ENCODE measurements around the gene RSPH4A.

RSPH4A gene

DNA sequence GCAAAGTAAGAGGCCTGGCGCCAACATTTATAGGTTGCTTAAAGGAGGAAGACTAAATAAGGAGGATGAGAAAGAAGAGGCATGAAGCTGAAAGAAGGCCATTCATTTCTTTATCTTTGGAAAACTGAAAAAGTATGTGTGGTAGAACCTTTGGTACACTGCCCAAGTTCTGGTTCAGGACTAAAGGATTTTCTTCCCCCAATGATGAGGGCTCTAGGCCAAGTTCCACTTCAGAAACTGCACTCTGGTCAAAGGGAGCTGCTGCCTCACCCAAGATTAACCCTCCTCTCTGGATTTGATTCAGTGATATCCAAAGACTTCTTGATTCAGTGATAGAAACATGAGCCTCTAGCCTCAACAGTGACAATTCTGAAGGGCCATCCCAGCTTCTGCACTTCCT, 59.7 kb downstream of the RSPH4A start:
- no peak for TF ChIP-seq CTCF (IDR thresholded peaks at IDR 0.05; ENCODE audit: insufficient read depth, low read depth, low read length, missing control alignments)
- H3K4me3 ChIP-seq (ENCODE audit: low read length): no peak overlapping the region
- DNase-seq (ENCODE audit: low read depth): no peak

- TF ChIP-seq CTCF (IDR thresholded peaks at IDR 0.05; ENCODE audit: insufficient read depth, low read depth, low read length, missing control alignments): no peak
- DNase-seq (ENCODE audit: low read depth): peak; percentile 89
Measured at GRCh38 chr6:116680880-116681672, 64.8 kb downstream of the RSPH4A start, which contains the start of gene KPNA5. KPNA5 (plus strand) TSS chr6:116681211; CDS start chr6:116681335, 124 bp downstream.

DNA sequence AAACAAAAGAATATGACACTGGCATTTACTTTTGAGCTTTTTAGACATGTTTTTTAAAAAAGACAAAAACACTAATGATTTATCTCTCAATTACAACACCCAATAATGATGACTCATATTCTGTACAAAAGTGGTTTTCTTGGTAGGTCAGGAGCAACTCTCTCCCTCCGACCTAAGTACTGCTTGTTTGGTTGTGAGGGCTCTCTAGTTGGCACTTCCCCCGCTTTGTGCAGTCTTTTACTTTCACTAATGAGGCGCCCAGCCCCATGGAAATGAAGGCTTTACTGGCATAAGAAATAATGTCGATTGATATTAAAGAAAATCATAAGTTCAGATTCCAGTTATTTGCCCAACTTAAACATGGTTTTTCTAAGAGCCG, 66.0 kb downstream of the RSPH4A start:
- no peak for TF ChIP-seq CTCF (IDR thresholded peaks at IDR 0.05; ENCODE audit: insufficient read depth, low read depth, low read length, missing control alignments)
- peak overlapping the region; percentile 76 for H3K4me3 ChIP-seq (ENCODE audit: low read length)
- DNase-seq (ENCODE audit: low read depth): peak; percentile 52

More at GRCh38 chr6:116680880-116681672, 64.8 kb downstream of the RSPH4A start, which contains the start of gene KPNA5:
- peak within 1 kb of the TSS; percentile 76 for H3K4me3 ChIP-seq (ENCODE audit: low read length)
